NCI-H187 (cell line): ENCODE measurements around the gene C17orf113.
A peak's percentile ranks its signal among the peaks of the same experiment; 100 is the strongest.

Experiments
- DNase-seq, 2 experiments: peaks; one replicate each; lab custom pipeline; 2025; lab: John Stamatoyannopoulos, UW

C17orf113 gene

DNA sequence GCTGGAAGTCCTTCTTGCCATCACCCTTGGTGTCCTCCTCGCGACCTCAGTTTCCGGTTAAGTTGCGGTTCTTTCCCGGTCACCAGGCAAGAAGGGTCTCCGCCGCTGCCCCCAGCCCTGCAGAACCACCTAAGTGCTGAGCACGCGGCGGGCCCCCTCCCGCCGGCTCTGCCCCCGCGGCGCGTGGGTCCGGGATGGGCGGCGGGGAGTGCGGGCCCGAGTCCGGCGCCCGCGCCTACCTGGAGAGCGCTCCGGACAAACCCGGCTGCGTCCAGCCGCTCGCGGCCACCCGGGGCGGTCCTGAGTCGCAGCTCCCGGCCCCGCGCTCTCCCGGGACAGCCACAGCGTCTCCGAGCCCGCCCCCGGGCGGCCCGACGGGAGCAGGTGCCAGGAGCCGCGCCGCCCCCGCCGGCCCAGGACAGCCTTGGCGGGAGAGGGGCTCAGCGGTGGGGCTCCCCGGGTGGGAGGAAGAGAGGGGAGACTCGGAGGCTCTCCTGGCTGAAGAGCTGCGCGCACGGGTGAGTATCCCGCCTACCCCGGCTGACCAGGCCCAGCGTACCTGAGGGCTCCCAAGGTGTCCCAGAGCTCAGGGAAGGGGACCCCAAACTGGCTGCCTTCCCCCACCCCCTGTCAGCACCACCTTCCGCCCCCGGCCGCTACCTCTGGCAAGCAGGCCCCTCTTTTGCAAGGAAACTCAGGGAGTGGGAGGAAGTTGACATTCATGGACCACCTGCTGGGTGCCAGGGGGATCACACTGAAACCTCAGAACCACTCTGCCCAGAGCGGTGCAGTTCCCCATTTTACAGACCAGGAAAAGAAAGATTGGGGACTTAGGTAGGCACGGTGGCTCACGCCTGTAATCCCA, 22.2 kb upstream of the C17orf113 start:
- no peak for DNase-seq

DNA sequence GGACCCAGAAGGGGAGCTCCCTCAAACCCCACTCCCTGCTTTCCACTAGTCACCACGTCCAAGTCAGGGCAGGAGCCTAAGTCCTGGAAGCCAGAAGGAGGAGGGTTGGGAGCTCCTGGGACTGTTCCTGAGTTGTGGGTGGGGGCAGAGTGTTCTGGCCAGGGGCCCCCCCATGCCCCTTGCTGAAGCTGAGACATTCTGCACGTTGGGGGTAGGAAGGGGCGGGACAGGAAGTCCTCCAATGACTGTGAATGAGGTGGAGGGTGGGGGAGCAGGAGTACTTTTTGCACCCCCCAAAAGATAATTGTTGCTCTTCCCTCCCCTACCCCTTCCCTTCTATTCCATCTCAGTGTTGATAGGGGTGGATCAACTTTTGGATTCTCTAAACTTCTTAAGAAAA, 21.4 kb upstream of the C17orf113 start:
- DNase-seq: no peak

GRCh38 chr17:42068979-42069378, 18.6 kb upstream of the C17orf113 start:
- no peak for DNase-seq

DNA sequence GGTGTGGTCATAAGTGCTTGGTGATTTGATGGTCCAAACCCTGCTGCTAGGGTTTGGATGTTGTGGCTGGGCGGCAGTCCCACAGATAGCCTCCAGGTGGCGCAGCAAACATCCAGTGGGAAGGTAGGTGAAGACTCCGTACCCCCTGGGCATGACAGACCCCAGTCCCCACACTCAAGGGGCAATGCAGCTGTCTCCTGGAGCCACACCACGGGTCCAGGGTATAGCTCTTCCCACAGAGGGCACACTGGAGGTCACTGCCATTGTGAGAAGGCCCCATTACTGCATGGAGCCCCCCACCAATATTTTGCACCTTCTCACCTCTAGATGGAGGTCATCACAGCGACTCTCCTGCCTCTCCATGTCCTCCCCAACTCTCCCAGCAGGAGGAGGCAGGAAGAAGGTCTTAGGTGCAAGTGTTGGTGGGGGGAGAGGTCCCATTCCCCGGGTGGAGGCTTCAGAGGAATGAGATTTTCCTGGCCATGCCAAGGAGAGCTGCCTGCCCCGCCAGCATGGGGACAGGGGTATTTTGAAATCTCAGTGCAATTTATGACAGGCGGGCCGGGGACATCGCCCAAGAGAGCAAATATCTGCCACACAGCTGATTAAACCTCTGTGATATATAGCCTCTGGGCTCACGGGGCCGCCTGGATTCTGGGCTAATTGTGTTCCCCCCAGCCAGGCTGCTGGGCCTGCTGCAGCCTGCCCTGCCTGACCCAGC, 17.1 kb upstream of the C17orf113 start:
- DNase-seq: peak in 1 of 2 experiments; percentile 31

- no peak for DNase-seq
These were observed 14.8 kb upstream of the C17orf113 start for GRCh38 chr17:42065201-42065600.

DNA sequence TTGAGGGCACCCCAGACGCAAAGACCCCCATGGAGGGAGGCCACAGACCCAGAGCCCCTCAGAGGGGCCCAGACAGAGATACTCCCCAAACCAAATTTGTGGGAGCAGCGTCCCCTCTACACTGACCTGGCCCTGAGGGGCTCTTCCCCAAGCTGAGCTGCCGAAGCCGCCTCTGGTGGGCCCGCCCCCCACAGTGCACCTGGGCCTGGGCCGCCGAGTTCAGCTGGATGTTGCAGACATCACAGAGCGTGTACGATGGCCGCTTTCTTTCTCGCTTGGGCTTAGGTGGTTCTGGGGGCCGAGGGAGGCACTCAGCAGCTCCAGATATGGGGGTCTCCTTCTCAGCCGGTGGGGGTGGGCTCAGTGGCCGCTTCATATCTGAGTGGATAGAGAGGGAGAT, 12.3 kb upstream of the C17orf113 start:
- no peak for DNase-seq

DNA sequence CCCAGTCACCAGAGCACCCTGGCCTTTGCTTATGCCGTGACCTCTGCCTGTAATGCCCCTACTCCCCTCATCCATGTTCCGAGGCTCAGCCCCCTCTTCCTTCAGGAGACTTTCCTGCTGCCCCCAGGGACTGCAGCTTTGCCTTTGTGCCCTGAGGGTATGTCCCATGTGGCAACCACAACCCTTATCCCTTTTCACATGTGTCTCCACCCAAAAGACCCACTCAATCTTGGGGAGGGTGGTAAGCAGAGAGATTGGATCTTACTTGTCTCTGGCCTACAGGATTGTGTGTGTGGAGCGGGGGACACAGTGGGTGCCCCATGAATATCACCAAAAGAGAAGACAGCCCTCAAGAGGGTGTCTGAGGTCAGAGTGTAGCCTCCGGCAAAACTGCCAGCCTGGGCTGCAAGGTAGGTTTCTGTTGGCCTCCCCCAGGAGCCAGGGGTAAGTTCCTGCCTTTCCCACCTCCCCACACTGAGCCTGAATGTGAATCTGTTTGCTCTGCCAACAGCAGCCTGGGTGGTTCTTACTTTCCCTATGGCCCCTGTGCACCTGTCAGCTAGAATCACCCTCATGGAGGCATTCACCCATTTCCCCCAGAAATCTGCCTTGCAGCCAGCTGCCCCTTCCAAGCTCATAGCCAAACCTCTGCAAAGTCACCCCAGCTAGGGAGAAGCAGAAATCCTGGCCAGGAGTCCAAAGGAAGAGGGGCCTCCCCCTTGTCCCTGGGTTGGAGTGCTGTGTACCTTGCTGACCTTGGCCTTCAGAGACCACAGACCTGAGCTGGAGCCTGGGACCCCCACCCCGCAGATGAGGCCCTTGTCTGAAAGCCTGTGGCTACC, 11.5 kb upstream of the C17orf113 start:
- DNase-seq: no peak

GRCh38 chr17:42060231-42060630, 9.8 kb upstream of the C17orf113 start:
- no peak for DNase-seq

DNA sequence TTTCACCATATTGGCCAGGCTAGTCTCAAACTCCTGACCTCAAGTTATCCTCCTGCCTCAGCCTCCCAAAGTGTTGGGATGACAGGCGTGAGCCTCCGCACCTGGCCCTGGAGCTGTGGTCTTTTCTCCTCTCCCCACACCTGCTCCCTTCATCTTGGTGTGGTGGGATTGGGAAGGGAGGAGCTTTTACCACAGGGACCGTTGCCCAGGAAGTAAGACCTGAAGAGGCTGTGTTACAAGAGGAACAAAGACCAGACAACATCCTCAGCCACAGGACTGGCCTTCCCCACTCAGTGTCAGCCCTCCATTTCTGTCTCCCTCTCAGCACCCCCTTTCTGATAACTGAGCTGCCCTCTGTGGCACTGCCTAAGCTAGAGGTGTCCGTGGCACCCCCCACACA, 9.4 kb upstream of the C17orf113 start:
- no peak for DNase-seq

DNA sequence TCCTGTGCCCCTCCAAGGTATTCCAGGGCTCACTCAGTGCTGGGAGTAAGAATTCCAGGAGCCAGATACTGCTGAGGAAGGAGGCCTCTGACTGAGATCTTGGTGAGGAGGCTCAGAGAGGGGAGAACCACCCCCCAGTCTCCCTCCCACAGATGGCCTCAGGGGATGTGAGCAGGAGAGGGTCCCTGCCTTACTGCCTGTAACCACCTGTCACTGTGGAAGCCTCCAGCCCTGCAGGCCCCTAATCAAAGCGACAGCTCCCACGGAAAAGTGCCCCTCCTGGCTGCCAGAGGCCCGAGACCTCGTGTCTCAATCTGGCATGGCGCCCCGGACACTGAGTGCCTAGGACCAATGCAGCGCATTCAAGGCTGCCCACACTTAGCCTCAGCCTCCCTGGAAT, 7.7 kb upstream of the C17orf113 start:
- no peak for DNase-seq

DNA sequence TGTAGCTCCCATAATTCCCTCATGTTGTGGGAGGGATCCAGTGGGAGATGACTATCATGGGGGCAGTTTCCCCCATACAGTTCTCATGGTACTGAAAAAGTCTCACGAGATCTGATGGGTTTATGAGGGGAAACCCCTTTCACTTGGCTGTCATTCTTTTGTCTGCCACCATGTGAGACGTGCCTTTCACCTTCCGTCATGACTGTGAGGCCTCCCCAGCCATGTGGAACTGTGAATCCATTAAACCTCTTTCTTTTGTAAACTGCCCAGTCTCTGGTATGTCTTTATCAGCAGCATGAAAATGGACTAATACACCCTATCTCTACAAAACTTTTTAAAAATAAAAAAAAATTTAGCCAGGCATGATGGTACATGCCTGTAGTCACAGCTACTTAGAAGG, 6.2 kb upstream of the C17orf113 start:
- no peak for DNase-seq

GRCh38 chr17:42055496-42055895, 5.1 kb upstream of the C17orf113 start:
- no peak for DNase-seq

GRCh38 chr17:42055027-42055426, 4.6 kb upstream of the C17orf113 start:
- no peak for DNase-seq

- DNase-seq: no peak
These were observed 3.5 kb upstream of the C17orf113 start for GRCh38 chr17:42053731-42054500.

DNA sequence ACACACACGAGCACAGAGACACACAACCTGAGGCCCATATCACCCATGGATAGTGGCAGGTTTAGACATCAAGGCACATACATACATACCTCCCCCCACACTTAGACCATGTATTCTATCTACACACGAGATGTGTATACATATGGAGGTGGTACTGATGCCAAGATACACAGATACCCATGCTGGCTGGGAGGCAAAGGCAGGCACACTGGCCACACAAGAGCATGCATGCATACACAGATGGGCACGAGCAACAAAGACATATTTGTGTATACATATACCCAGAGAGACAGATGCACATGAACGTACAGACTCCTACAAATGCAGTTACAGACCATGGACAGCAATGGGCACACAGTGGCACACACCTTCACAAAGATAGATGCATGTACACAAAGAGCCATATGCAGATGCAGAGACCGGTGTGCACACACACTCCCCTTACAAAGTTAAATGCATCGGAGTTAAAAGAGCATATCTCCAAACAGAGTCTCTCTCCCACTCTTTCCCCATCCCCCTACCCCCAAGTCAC, 2.0 kb upstream of the C17orf113 start:
- DNase-seq: no peak

DNA sequence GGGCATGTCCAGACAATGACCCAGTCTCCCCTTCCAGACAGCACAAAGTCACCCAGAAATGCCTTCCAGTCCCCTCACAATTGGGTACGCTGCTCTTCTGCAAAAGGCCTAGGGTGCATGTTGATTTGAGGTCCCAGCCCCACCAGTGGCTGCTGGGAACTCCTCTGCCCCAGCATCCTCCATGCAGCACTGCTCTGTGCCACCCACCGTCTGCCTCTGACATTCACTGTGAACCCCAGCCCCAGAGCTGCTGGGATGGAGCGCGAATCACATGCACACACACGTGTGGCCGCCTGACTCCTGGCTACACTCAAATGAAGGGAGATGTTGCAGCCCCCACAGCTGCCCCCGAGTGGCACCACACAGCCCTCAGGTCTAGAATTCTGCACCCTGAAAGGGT, 1.2 kb upstream of the C17orf113 start:
- no peak for DNase-seq

DNA sequence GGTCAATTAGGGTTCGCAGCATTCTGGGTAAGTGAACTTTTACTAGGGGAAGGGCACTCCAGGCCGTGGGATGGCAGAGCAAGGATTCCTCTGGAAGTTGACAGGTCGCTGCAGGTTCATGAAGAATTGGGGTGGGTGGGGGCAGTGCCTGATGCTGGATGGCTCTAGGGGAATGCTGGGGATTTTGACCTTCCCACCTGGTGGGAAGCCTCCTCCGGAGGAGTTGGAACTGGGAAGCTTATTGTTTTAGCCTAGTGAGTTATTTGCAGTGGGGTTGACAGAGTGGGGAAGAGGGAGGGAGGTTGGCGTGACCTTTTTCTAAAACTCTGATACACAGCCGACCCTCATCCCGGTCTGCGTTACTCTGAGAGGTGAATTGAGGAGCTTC, 606 bp upstream of the C17orf113 start:
- DNase-seq: no peak

DNA sequence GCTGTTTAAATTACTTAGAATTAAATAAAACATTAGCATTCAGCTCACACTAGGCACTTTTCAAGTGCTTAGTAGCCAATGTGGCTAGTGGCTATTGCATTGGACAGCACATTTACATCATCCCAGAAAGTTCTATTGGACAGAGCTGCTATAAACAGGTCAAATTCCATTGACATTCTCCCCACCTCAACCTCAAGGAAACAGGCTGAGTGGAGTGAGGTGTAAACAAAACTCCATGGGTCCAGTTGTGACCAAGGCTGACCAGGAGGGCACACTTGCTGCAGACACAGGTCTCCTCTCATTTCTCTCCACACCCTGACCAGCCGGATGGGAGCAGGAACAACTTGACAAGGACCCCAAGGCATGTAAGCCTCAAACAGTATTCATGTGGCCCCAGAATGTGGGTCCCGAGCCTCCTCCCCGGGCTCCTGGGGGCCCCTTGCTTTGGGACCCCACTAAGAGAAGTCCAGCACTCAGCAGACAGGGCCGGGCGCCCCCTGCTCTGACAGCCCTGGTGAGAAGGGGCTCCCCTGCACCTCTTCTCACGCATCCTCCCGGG, 488 bp downstream of the C17orf113 start:
- no peak for DNase-seq

DNA sequence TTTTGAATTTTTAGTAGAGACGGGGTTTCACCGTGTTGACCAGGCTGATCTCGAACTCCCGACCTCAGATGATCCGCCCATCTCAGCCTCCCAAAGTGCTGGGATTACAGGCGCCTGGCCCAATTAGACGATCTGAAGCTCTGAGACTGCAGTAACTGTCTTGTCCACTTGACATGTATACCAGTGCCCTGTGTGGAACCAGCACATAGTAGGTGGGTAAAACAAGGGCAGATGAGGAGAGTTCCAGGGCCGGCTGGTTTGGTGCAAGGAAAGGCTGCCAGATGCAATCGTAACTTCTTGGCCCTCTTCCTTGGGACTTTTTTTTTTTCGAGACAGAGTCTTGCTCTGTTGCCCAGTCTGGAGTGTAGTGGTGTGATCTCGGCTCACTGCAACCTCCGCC, 3.1 kb downstream of the C17orf113 start:
- DNase-seq: no peak

GRCh38 chr17:42045719-42046118, 4.7 kb downstream of the C17orf113 start:
- no peak for DNase-seq
